HepG2 (cell line): Measurements from ENCODE around the gene TFG.

Source experiments
- HNF4A ChIP-seq: sonication (generic); formaldehyde crosslinking; IDR thresholded peaks from 2 replicates; pipeline ENCODE4 v1.4.0; 2020; ENCODE audit warnings: missing genetic modification reagents
- IKZF5 ChIP-seq: IDR thresholded peaks from 2 replicates; pipeline ENCODE4 v1.6.1; 2018; ENCODE audit warnings: missing genetic modification reagents, mild to moderate bottlenecking, missing compliant biosample characterization
- KDM1A ChIP-seq: IDR thresholded peaks from 2 replicates; pipeline ENCODE4 v1.6.1; 2016; ENCODE audit warnings: missing compliant biosample characterization
- MAX ChIP-seq: IDR thresholded peaks from 2 replicates; pipeline ENCODE4 v1.6.1; 2012; ENCODE audit warnings: inconsistent platforms
- POLR2A ChIP-seq, 2 experiments: IDR thresholded peaks; 2 replicates each; pipeline ENCODE4 v1.6.1; 2011; ENCODE audit warnings: low read depth in 2 of 2, low read length in 2 of 2, mild to moderate bottlenecking in 1 of 2, moderate library complexity in 1 of 2; ENCODE audit not compliant: insufficient read depth in 1 of 2
- PRPF4 ChIP-seq: fragments of 200-400 bp; formaldehyde crosslinking; IDR thresholded peaks from 2 replicates; pipeline ENCODE4 v1.6.1; 2016; ENCODE audit warnings: low read length, low read depth; ENCODE audit not compliant: poor library complexity, severe bottlenecking
- RBFOX2 ChIP-seq: fragments of 200-400 bp; formaldehyde crosslinking; IDR thresholded peaks from 2 replicates; pipeline ENCODE4 v1.6.1; 2017; ENCODE audit warnings: low read depth, mild to moderate bottlenecking, low read length
- ZNF441 ChIP-seq: sonication (generic); formaldehyde crosslinking; IDR thresholded peaks from 2 replicates; pipeline ENCODE4 v1.7.0; 2021; ENCODE audit warnings: missing genetic modification reagents, borderline replicate concordance
- TF ChIP-seq, protein P1 (sequence below): sonication (generic); formaldehyde crosslinking; IDR thresholded peaks from 2 replicates; pipeline ENCODE4 v1.4.0; 2020; ENCODE audit warnings: missing genetic modification reagents
- TF ChIP-seq, protein P2 (sequence below): sonication (generic); formaldehyde crosslinking; IDR thresholded peaks from 2 replicates; pipeline ENCODE4 v1.5.0; 2020; ENCODE audit warnings: mild to moderate bottlenecking, missing genetic modification reagents, moderate library complexity
- TF ChIP-seq, protein P3 (sequence below): sonication (generic); formaldehyde crosslinking; IDR thresholded peaks from 2 replicates; pipeline ENCODE4 v1.4.0; 2020; ENCODE audit warnings: missing genetic modification reagents

GRCh38 chr3:100781301-100781700, 72.0 kb downstream of the TFG start:
- TF ChIP-seq, protein P1, sequence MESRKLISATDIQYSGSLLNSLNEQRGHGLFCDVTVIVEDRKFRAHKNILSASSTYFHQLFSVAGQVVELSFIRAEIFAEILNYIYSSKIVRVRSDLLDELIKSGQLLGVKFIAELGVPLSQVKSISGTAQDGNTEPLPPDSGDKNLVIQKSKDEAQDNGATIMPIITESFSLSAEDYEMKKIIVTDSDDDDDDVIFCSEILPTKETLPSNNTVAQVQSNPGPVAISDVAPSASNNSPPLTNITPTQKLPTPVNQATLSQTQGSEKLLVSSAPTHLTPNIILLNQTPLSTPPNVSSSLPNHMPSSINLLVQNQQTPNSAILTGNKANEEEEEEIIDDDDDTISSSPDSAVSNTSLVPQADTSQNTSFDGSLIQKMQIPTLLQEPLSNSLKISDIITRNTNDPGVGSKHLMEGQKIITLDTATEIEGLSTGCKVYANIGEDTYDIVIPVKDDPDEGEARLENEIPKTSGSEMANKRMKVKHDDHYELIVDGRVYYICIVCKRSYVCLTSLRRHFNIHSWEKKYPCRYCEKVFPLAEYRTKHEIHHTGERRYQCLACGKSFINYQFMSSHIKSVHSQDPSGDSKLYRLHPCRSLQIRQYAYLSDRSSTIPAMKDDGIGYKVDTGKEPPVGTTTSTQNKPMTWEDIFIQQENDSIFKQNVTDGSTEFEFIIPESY (CRISPR knock-in tag): no peak
- TF ChIP-seq, protein P2, sequence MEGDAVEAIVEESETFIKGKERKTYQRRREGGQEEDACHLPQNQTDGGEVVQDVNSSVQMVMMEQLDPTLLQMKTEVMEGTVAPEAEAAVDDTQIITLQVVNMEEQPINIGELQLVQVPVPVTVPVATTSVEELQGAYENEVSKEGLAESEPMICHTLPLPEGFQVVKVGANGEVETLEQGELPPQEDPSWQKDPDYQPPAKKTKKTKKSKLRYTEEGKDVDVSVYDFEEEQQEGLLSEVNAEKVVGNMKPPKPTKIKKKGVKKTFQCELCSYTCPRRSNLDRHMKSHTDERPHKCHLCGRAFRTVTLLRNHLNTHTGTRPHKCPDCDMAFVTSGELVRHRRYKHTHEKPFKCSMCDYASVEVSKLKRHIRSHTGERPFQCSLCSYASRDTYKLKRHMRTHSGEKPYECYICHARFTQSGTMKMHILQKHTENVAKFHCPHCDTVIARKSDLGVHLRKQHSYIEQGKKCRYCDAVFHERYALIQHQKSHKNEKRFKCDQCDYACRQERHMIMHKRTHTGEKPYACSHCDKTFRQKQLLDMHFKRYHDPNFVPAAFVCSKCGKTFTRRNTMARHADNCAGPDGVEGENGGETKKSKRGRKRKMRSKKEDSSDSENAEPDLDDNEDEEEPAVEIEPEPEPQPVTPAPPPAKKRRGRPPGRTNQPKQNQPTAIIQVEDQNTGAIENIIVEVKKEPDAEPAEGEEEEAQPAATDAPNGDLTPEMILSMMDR: no peak
- TF ChIP-seq PRPF4 (no peak), KDM1A (CRISPR knock-in tag) (no peak), RBFOX2 (no peak), HNF4A (CRISPR knock-in tag) (no peak), ZNF441 (CRISPR knock-in tag) (no peak), POLR2A (IDR thresholded peaks at IDR 0.05; ENCODE audit: insufficient read depth in 1 of 2, low read depth in 2 of 2, low read length in 2 of 2) (no peak), MAX (no peak), IKZF5 (CRISPR knock-in tag) (no peak)
- TF ChIP-seq, protein P3, sequence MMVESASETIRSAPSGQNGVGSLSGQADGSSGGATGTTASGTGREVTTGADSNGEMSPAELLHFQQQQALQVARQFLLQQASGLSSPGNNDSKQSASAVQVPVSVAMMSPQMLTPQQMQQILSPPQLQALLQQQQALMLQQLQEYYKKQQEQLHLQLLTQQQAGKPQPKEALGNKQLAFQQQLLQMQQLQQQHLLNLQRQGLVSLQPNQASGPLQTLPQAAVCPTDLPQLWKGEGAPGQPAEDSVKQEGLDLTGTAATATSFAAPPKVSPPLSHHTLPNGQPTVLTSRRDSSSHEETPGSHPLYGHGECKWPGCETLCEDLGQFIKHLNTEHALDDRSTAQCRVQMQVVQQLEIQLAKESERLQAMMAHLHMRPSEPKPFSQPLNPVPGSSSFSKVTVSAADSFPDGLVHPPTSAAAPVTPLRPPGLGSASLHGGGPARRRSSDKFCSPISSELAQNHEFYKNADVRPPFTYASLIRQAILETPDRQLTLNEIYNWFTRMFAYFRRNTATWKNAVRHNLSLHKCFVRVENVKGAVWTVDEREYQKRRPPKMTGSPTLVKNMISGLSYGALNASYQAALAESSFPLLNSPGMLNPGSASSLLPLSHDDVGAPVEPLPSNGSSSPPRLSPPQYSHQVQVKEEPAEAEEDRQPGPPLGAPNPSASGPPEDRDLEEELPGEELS (CRISPR knock-in tag): no peak
